ENCODE data around the gene BUD23.

GRCh38 chr7:73740771-73741170, 57.4 kb downstream of the BUD23 start:
- TF ChIP-seq, protein P1, sequence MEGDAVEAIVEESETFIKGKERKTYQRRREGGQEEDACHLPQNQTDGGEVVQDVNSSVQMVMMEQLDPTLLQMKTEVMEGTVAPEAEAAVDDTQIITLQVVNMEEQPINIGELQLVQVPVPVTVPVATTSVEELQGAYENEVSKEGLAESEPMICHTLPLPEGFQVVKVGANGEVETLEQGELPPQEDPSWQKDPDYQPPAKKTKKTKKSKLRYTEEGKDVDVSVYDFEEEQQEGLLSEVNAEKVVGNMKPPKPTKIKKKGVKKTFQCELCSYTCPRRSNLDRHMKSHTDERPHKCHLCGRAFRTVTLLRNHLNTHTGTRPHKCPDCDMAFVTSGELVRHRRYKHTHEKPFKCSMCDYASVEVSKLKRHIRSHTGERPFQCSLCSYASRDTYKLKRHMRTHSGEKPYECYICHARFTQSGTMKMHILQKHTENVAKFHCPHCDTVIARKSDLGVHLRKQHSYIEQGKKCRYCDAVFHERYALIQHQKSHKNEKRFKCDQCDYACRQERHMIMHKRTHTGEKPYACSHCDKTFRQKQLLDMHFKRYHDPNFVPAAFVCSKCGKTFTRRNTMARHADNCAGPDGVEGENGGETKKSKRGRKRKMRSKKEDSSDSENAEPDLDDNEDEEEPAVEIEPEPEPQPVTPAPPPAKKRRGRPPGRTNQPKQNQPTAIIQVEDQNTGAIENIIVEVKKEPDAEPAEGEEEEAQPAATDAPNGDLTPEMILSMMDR (IDR thresholded peaks at IDR 0.05): no peak
- TF ChIP-seq POLR2A (IDR thresholded peaks at IDR 0.05; ENCODE audit: low read depth): no peak

All from esophagus muscularis mucosa (tissue), 3 donors.